KMS-11 (cell line): ENCODE measurements around the gene MAP3K2.

Experiments used
- H2AFZ ChIP-seq: fragments of 200-600 bp; sonication (generic); 2 replicates; pipeline ENCODE4 v1.6.1; 2016; ENCODE audit warnings: antibody characterized with exemption, mixed run types, low read depth
- H3K27ac ChIP-seq: fragments of 200-600 bp; sonication (generic); 2 replicates; pipeline ENCODE4 v1.6.1; 2016; ENCODE audit warnings: mild to moderate bottlenecking, mixed run types
- H3K27me3 ChIP-seq: fragments of 200-600 bp; sonication (generic); 2 replicates; pipeline ENCODE4 v1.6.1; 2017; ENCODE audit warnings: mild to moderate bottlenecking, low read depth, mixed run types, moderate library complexity; ENCODE audit not compliant: insufficient read depth
- H3K36me3 ChIP-seq: fragments of 200-600 bp; sonication (generic); 2 replicates; pipeline ENCODE4 v1.6.1; 2017; ENCODE audit warnings: mild to moderate bottlenecking, mixed run types; ENCODE audit not compliant: insufficient read depth
- H3K4me1 ChIP-seq: fragments of 200-600 bp; sonication (generic); 2 replicates; pipeline ENCODE4 v1.6.1; 2016; ENCODE audit warnings: mild to moderate bottlenecking, low read depth, mixed run types; ENCODE audit not compliant: poor library complexity, severe bottlenecking
- H3K4me2 ChIP-seq: fragments of 200-600 bp; sonication (generic); 2 replicates; pipeline ENCODE4 v1.7.0; 2016; ENCODE audit warnings: mild to moderate bottlenecking, mixed run types
- H3K4me3 ChIP-seq: fragments of 200-600 bp; sonication (generic); IDR thresholded peaks from 2 replicates; pipeline ENCODE4 v1.6.1; 2017; ENCODE audit warnings: low read depth, low read length, mixed read lengths; ENCODE audit not compliant: insufficient read depth
- H3K79me2 ChIP-seq: fragments of 200-600 bp; sonication (generic); 2 replicates; pipeline ENCODE4 v1.6.1; 2016; ENCODE audit warnings: low read depth, mixed run types; ENCODE audit not compliant: insufficient read depth
- H3K9ac ChIP-seq: fragments of 200-600 bp; sonication (generic); 2 replicates; pipeline ENCODE4 v1.6.1; 2016; ENCODE audit warnings: mild to moderate bottlenecking, mixed run types
- H4K20me1 ChIP-seq: fragments of 200-600 bp; sonication (generic); 2 replicates; pipeline ENCODE4 v1.6.1; 2016; ENCODE audit warnings: mild to moderate bottlenecking, mixed run types; ENCODE audit not compliant: insufficient read depth
- CTCF ChIP-seq: fragments of 200-600 bp; sonication (generic); conservative IDR thresholded peaks from 2 replicates; pipeline ENCODE4 v1.6.1; 2017; ENCODE audit warnings: low read depth, mild to moderate bottlenecking, antibody characterized with exemption, low read length, moderate library complexity, mixed read lengths

The MAP3K2 gene

GRCh38 chr2:127421871-127422558 is 34.2 kb upstream of the MAP3K2 start:
- Histone ChIP-seq H3K79me2 (no peaks in the 10 kb centered on the region), H3K4me2 (no peak overlapping the region), H3K4me1 (no peaks in the 10 kb centered on the region), H3K27me3 (no peaks in the 10 kb centered on the region), H3K4me3 (no peak overlapping the region), H3K9ac (no peak overlapping the region), H2AFZ (no peak overlapping the region), H4K20me1 (no peaks in the 10 kb centered on the region), H3K27ac (no peak overlapping the region), H3K36me3 (no peaks in the 10 kb centered on the region)
- no peak for TF ChIP-seq CTCF

DNA sequence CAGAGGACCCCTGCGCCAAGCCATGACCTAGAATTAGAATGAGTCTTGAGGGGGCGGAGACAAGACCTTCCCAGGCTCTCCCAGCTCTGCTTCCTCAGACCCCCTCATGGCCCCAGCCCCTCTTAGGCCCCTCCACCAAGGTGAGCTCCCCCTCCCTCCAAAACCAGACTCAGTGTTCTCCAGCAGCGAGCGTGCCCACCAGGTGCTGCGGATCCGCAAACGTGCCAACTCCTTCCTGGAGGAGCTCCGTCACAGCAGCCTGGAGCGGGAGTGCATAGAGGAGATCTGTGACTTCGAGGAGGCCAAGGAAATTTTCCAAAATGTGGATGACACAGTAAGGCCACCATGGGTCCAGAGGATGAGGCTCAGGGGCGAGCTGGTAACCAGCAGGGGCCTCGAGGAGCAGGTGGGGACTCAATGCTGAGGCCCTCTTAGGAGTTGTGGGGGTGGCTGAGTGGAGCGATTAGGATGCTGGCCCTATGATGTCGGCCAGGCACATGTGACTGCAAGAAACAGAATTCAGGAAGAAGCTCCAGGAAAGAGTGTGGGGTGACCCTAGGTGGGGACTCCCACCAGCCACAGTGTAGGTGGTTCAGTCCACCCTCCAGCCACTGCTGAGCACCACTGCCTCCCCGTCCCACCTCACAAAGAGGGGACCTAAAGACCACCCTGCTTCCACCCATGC is 33.5 kb upstream of the MAP3K2 start:
- no peaks in the 10 kb centered on the region for H3K27me3 ChIP-seq
- H4K20me1 ChIP-seq, result no peaks in the 10 kb centered on the region
- H2AFZ ChIP-seq, result no peak overlapping the region
- no peak overlapping the region for H3K9ac ChIP-seq
- H3K4me3 ChIP-seq, result no peak overlapping the region
- no peak overlapping the region for H3K4me2 ChIP-seq
- no peaks in the 10 kb centered on the region for H3K79me2 ChIP-seq
- no peak for TF ChIP-seq CTCF
- no peaks in the 10 kb centered on the region for H3K36me3 ChIP-seq
- no peak overlapping the region for H3K27ac ChIP-seq
- H3K4me1 ChIP-seq, result no peaks in the 10 kb centered on the region

- Histone ChIP-seq H3K4me1 (peaks cover 6% of the 10 kb centered on the region), H4K20me1 (no peaks in the 10 kb centered on the region), H3K27ac (no peak overlapping the region), H3K79me2 (no peaks in the 10 kb centered on the region), H3K27me3 (no peaks in the 10 kb centered on the region), H3K4me3 (no peak overlapping the region), H3K36me3 (no peaks in the 10 kb centered on the region), H3K9ac (no peak overlapping the region), H2AFZ (no peak overlapping the region), H3K4me2 (no peak overlapping the region)
- no peak for TF ChIP-seq CTCF
Observed at GRCh38 chr2:127420039-127420864, 32.5 kb upstream of the MAP3K2 start.

- no peak overlapping the region for H2AFZ ChIP-seq
- TF ChIP-seq CTCF, result no peak
- peaks cover 6% of the 10 kb centered on the region for H3K4me1 ChIP-seq
- H3K27me3 ChIP-seq, result no peaks in the 10 kb centered on the region
- H3K36me3 ChIP-seq, result no peaks in the 10 kb centered on the region
- H3K4me3 ChIP-seq, result no peak overlapping the region
- H3K9ac ChIP-seq, result no peak overlapping the region
- no peak overlapping the region for H3K4me2 ChIP-seq
- no peak overlapping the region for H3K27ac ChIP-seq
- H3K79me2 ChIP-seq, result no peaks in the 10 kb centered on the region
- H4K20me1 ChIP-seq, result no peaks in the 10 kb centered on the region
Observed at GRCh38 chr2:127419448-127420038, 31.8 kb upstream of the MAP3K2 start.
